SU-DHL-6 (cell line): ENCODE measurements around the gene AGBL5.

Source experiments
- H2AFZ ChIP-seq: fragments of 200-600 bp; sonication (generic); 2 replicates; pipeline ENCODE4 v1.6.1; 2014; ENCODE audit warnings: low read depth, mild to moderate bottlenecking, moderate library complexity, mixed read lengths, antibody characterized with exemption, low read length; ENCODE audit not compliant: severe bottlenecking
- H3F3A ChIP-seq: fragments of 200-600 bp; shearing (Covaris generic); 2 replicates; pipeline ENCODE4 v1.6.0; 2016; ENCODE audit warnings: antibody characterized with exemption, mild to moderate bottlenecking; ENCODE audit not compliant: insufficient read depth
- H3K27ac ChIP-seq: fragments of 200-600 bp; sonication (generic); 2 replicates; pipeline ENCODE4 v1.5.1; 2016; ENCODE audit warnings: low read depth, mild to moderate bottlenecking, low read length, moderate library complexity, mixed read lengths
- H3K27me3 ChIP-seq: fragments of 200-600 bp; sonication (generic), shearing (Covaris generic); 2 replicates; pipeline ENCODE4 v1.6.0; 2014; ENCODE audit warnings: mild to moderate bottlenecking, low read length
- H3K36me3 ChIP-seq: fragments of 200-600 bp; sonication (generic); 2 replicates; pipeline ENCODE4 v1.6.1; 2014; ENCODE audit warnings: mild to moderate bottlenecking, low read length, mixed read lengths
- H3K4me2 ChIP-seq: fragments of 300-600, 200-600 bp; shearing (Covaris generic), sonication (generic); 2 replicates; pipeline ENCODE4 v1.6.0; 2014; ENCODE audit warnings: low read length, low read depth, mild to moderate bottlenecking; ENCODE audit not compliant: poor library complexity, severe bottlenecking
- H3K4me3 ChIP-seq: fragments of 200-600 bp; sonication (generic); 2 replicates; pipeline ENCODE4 v1.5.1; 2014; ENCODE audit warnings: antibody characterized with exemption, low read length, mild to moderate bottlenecking, mixed read lengths; ENCODE audit not compliant: insufficient read depth, poor library complexity, severe bottlenecking
- H3K79me2 ChIP-seq: fragments of 200-600 bp; sonication (generic); 2 replicates; pipeline ENCODE4 v1.6.1; 2014; ENCODE audit warnings: mild to moderate bottlenecking, low read length, moderate library complexity; ENCODE audit not compliant: insufficient read depth
- H3K9ac ChIP-seq: fragments of 200-600 bp; sonication (generic); 2 replicates; pipeline ENCODE4 v1.7.0; 2014; ENCODE audit warnings: mild to moderate bottlenecking, low read length
- H3K9me2 ChIP-seq: fragments of 200-600 bp; sonication (generic); replicated peaks from 2 replicates; pipeline ENCODE4 v1.6.1; 2014; ENCODE audit warnings: low read length; ENCODE audit not compliant: insufficient read depth
- H3K9me3 ChIP-seq: fragments of 200-600 bp; sonication (generic); 2 replicates; pipeline ENCODE4 v1.6.1; 2014; ENCODE audit warnings: low read length, mixed read lengths; ENCODE audit not compliant: insufficient read depth
- H4K20me1 ChIP-seq: fragments of 200-600 bp; sonication (generic); 2 replicates; pipeline ENCODE4 v1.6.1; 2014; ENCODE audit warnings: low read depth, mild to moderate bottlenecking, antibody characterized with exemption, low read length, moderate library complexity, mixed read lengths
- EZH2phosphoT487 ChIP-seq: fragments of 200-600 bp; sonication (generic), shearing (Covaris generic); conservative IDR thresholded peaks from 2 replicates; pipeline ENCODE4 v1.6.1; 2018; ENCODE audit warnings: mild to moderate bottlenecking, antibody characterized with exemption, low read length, moderate library complexity, mixed read lengths
- TF ChIP-seq, protein P1 (sequence below): fragments of 200-600 bp; sonication (generic); IDR thresholded peaks from one replicate; pipeline ENCODE4 v1.5.1; 2017; ENCODE audit warnings: antibody characterized with exemption, mild to moderate bottlenecking, low read length, moderate library complexity; ENCODE audit not compliant: insufficient read depth, poor library complexity, severe bottlenecking

The AGBL5 gene

GRCh38 chr2:27024812-27025211, 26.7 kb upstream of the AGBL5 start:
- Histone ChIP-seq H3K4me2 (no peak overlapping the region), H3K9ac (no peak overlapping the region), H3K27ac (no peak overlapping the region), H3K36me3 (no peaks in the 10 kb centered on the region), H4K20me1 (no peaks in the 10 kb centered on the region), H3K4me3 (no peak overlapping the region), H3K9me2 (no peaks in the 10 kb centered on the region), H2AFZ (no peak overlapping the region), H3F3A (no peaks in the 10 kb centered on the region), H3K27me3 (no peaks in the 10 kb centered on the region), H3K79me2 (no peaks in the 10 kb centered on the region), H3K9me3 (no peaks in the 10 kb centered on the region)
- no peak for TF ChIP-seq EZH2phosphoT487
- TF ChIP-seq, protein P1, sequence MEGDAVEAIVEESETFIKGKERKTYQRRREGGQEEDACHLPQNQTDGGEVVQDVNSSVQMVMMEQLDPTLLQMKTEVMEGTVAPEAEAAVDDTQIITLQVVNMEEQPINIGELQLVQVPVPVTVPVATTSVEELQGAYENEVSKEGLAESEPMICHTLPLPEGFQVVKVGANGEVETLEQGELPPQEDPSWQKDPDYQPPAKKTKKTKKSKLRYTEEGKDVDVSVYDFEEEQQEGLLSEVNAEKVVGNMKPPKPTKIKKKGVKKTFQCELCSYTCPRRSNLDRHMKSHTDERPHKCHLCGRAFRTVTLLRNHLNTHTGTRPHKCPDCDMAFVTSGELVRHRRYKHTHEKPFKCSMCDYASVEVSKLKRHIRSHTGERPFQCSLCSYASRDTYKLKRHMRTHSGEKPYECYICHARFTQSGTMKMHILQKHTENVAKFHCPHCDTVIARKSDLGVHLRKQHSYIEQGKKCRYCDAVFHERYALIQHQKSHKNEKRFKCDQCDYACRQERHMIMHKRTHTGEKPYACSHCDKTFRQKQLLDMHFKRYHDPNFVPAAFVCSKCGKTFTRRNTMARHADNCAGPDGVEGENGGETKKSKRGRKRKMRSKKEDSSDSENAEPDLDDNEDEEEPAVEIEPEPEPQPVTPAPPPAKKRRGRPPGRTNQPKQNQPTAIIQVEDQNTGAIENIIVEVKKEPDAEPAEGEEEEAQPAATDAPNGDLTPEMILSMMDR = no peak

DNA sequence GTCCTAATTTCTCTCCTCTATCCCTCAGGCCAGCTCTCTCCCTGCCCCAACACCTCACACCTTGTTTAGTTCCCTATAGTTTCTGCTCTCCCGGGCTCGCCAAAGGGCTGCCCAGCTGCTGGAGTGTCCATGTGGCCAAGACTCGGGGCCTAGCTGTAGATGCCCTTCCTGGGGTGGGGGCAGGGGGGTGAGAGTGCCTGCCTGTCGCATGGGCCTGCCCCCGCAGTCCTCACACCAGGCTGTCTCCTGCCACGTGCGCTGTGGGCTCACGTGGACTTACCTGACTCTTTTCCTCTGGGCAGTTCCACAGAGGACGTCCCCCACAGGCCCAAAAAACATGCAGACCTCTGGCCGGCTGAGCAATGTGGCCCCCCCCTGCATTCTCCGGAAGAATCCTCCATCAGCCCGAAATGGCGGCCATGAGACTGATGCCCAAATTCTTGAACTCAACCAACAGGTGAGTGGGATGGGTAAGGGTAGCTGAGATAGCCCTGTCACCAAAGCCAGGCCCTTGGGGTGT, 26.1 kb upstream of the AGBL5 start:
- Histone ChIP-seq H3F3A (no peaks in the 10 kb centered on the region), H3K4me2 (no peak overlapping the region), H3K9me3 (no peaks in the 10 kb centered on the region), H4K20me1 (no peaks in the 10 kb centered on the region), H3K36me3 (no peaks in the 10 kb centered on the region), H3K27me3 (no peaks in the 10 kb centered on the region), H3K27ac (no peak overlapping the region), H3K4me3 (no peak overlapping the region), H3K9ac (no peak overlapping the region), H3K9me2 (no peaks in the 10 kb centered on the region), H3K79me2 (no peaks in the 10 kb centered on the region), H2AFZ (no peak overlapping the region)
- TF ChIP-seq, protein P1 = no peak
- no peak for TF ChIP-seq EZH2phosphoT487

DNA sequence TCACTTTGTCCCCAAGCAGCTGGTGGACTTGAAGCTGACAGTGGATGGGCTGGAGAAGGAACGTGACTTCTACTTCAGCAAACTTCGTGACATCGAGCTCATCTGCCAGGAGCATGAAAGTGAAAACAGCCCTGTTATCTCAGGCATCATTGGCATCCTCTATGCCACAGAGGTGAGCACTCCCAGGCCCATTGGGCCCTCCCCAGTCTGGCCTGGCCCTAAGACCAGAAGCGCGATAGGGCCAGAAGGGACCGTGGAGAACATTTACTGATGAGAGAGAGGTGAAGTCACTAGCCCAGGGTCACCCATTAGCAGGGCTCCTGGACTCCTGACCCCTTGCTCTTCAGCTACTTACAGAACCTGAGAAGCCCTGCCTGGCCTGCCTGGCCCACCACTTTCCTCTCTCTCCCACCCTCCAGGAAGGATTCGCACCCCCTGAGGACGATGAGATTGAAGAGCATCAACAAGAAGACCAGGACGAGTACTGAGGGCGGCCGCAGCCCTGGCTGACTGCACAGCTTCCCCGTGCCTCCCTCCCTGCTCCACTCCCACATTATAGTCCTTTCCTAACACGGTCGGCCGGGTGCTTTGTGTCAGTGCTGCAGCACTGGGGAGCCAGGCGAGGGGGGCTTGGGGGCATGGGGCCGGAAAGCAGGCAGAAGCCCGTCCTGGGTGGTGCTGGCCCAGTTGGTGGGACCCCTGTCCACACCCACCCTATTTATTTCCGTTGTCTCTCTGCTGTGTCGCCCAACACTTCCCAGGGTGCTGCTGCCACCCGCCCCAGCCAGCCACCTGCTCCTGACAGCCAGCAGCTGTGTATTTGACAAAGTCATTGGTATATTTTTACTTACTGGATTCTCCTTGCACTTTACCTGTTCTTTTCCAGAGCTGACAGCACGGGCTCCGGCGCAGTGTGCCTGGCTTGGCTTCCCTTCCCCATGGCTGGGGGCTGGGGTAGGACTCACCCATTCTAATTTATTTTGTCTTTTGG, 25.3 kb upstream of the AGBL5 start:
- Histone ChIP-seq H3F3A (no peaks in the 10 kb centered on the region), H3K36me3 (no peaks in the 10 kb centered on the region), H3K27me3 (no peaks in the 10 kb centered on the region), H2AFZ (no peak overlapping the region), H3K9me2 (no peaks in the 10 kb centered on the region), H3K79me2 (no peaks in the 10 kb centered on the region), H3K4me3 (no peak overlapping the region), H3K4me2 (no peak overlapping the region), H3K9ac (no peak overlapping the region), H3K9me3 (no peaks in the 10 kb centered on the region), H4K20me1 (no peaks in the 10 kb centered on the region), H3K27ac (no peak overlapping the region)
- TF ChIP-seq EZH2phosphoT487 = no peak
- TF ChIP-seq, protein P1 = no peak
